VCaP (cell line): Measurements from ENCODE around the gene HLA-DRB5.

Source experiments
- H3K27ac ChIP-seq: fragments of 450-650 bp; 2 replicates; pipeline ENCODE4 v1.5.1; 2017
- TF ChIP-seq, protein P1 (sequence below): fragments of 450-650 bp; conservative IDR thresholded peaks from 2 replicates; pipeline ENCODE4 v1.5.1; 2017; ENCODE audit warnings: mild to moderate bottlenecking, moderate library complexity

The HLA-DRB5 gene

DNA sequence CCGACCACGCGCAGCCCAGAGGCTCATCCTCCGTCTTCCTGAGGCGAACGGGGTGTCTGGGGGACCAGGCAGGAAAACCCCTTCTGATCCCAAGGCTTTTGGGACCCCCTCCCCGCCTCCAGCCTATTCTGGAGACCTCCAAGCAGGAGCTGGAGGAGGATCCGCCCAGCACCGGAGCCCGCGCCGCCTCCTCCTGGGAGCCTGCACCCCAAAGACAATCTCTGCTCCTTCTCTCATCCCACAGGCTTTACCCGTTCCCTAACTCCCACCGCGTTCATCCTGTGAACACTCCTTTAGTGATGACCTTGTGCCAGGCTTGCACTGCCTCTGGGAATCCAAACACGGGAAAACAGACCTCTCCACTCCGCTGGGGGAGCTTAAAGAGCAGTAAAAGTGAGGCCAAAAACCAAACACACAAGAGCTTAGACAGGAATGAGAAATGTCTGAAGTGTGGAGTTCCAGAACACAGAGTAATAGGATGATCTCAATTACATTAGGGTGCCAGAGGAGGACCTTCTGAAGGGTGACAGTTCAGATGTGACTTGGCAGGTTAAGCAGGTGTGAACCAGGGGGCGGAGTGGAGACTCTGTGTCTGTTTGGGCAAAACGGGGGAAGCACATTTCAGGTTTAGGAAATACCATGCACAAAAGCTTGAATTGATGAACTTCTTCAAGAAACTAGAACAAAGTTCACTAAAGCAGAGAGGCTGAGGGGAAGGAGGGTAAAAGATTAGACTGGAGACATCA lies 7.6 kb downstream of the HLA-DRB5 start:
- TF ChIP-seq, protein P1, sequence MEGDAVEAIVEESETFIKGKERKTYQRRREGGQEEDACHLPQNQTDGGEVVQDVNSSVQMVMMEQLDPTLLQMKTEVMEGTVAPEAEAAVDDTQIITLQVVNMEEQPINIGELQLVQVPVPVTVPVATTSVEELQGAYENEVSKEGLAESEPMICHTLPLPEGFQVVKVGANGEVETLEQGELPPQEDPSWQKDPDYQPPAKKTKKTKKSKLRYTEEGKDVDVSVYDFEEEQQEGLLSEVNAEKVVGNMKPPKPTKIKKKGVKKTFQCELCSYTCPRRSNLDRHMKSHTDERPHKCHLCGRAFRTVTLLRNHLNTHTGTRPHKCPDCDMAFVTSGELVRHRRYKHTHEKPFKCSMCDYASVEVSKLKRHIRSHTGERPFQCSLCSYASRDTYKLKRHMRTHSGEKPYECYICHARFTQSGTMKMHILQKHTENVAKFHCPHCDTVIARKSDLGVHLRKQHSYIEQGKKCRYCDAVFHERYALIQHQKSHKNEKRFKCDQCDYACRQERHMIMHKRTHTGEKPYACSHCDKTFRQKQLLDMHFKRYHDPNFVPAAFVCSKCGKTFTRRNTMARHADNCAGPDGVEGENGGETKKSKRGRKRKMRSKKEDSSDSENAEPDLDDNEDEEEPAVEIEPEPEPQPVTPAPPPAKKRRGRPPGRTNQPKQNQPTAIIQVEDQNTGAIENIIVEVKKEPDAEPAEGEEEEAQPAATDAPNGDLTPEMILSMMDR: no peak

DNA sequence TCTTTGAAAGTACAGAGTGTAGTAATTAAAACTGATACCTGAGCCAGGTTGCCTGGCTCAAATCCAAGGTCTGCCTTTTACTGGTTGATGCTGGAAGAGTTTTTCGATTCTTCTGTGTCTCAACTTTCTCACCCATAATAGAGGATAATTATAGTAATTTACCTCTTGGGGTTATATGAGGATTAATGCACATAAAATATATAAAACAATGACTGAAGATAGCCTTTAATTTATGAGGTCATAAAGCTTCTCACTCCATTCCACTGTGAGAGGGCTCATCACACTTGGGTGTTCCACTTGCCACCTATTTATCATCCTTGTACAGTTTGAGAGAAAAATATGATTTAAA lies 10.2 kb downstream of the HLA-DRB5 start:
- no peak overlapping the region for H3K27ac ChIP-seq

More for the DNA sequence above, 7.6 kb downstream of the HLA-DRB5 start:
- H3K27ac ChIP-seq: no peak overlapping the region

DNA sequence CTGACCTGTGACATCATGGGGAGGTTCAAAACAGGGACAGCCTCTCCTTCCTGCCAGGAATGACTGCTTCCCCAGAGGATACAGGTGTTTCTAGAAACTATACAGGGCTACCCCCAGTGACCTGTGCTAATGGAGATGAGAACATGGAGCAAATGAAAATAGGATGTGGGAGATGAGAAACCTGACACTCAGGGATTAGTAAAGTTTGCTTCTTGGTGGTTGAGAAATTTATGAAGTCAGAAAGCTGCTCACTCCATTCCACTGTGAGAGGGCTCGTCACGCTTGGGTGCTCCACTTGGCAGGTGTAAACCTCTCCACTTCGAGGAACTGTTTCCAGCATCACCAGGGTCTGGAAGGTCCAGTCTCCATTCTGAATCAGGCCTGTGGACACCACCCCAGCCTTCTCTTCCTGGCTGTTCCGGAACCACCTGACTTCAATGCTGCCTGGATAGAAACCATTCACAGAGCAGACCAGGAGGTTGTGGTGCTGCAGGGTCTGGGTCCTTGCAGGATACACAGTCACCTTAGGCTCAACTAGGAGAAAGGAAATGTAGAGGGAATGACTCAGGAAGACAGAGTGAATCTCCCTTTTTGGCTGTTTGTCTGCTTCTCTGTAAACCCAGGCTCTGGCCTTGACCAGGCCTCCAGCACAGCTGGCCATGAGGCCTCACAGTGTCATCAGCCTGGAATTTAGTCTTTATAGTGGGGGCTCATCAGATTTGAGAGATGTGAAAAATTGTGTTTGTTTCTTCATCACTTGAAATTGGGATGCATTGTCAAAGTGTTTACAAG lies 10.8 kb downstream of the HLA-DRB5 start:
- H3K27ac ChIP-seq: no peak overlapping the region
- TF ChIP-seq, protein P1: no peak

More for the DNA sequence above, 10.2 kb downstream of the HLA-DRB5 start:
- TF ChIP-seq, protein P1: no peak

DNA sequence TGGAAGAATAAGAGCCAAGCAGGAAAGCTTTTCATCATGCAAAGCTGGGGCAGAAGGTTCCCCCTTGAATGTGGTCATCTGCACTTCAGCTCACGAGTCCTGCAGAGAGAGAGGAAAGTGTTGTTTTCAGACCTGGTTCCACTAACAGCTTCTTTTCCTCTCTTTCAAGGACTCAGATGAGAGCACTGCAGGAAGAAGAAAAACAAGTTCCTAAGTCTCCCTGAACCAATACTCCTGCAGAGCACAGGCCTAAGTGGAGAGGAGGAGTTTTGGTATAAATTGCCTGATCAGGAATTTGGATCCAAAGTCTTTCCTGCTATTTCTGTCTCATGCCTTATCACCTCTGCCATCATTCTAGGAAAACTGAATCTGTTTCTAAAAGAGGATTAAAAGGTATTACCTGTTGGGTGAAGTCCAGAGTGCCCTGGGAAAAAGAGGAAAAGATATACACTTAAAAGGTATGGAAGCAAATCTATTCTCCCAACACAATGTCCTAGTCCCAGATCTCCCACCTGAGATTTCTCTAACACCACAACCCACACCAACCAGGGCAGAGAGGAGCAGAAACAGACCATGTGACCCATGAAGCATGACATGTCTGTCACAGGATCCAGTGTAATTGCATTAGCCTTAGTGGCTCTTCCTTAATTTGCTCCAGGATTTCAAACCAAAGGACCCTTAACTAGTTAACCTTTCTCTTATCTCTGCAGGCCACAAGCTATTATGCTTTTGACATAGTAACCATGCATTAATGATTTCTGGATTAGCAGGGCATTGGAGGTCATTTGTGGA lies 12.2 kb downstream of the HLA-DRB5 start:
- TF ChIP-seq, protein P1: no peak
- no peak overlapping the region for H3K27ac ChIP-seq

DNA sequence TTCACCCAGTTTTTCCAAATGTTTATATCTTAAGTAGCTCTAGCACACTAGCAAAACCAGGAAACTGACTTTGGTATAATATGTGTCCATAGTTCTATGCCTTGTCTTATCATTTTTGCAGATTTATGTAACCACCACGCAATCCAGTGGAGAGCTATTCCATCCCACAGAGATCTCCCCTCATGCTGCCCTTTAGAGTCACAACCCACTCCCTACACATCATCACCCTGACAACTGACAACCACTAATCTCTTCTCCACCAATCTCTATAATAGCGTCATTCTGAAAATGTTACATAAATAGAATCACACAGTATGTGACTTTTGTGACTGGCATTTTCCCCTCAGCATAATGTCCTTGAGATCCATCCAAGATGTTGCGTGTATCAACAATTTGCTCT lies 29.1 kb downstream of the HLA-DRB5 start:
- TF ChIP-seq, protein P1: no peak
- no peak overlapping the region for H3K27ac ChIP-seq

DNA sequence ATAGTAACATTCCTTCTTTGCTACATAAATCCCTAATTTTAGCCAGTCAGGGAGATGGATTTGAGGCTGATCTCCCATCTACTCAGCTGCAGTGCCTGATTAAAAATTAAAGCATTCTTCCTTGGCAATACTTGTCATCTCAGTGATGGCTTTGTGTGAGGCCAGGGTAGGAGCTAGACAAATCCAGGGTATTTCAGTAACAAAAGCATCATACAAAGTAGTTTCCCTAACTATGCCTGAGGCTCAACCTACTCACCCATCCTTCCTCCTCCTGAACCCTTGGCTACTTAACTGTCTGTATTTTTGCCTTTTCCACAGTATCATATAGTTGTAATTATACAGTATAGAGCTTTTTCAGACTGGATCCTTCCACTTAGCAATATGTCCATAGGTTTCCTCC lies 37.7 kb downstream of the HLA-DRB5 start:
- no peak overlapping the region for H3K27ac ChIP-seq
- TF ChIP-seq, protein P1: no peak

DNA sequence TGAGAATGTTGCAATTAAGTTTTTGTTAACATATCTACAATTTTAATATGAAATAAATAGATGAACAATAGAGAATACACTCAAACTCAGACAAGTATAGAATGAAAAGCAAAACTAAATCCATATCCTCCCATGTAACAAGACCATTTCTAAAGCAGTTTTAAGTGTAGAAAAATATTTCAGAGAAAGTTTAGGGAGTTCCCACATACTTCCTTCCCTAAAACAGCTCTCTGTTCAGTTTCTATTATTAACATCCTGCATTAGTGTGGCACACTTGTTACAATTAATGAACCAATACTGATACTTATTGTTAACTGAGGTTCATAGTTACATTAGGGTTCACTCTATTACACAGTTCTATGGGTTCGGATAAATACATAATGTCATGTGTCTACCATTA lies 38.4 kb downstream of the HLA-DRB5 start:
- TF ChIP-seq, protein P1: no peak
- no peak overlapping the region for H3K27ac ChIP-seq
